Urothelium cell line (cell line): ENCODE results near the gene ELF4.

Source experiments
- DNase-seq: peaks from one replicate; pipeline ENCODE4 v3.0.0; 2011; ENCODE audit warnings: low spot score, mixed read lengths
- FAIRE-seq: peaks from 2 replicates; lab custom pipeline; 2011; peaks lifted over from hg19 to GRCh38; lab: Jason Lieb, UNC

ELF4 gene

DNA sequence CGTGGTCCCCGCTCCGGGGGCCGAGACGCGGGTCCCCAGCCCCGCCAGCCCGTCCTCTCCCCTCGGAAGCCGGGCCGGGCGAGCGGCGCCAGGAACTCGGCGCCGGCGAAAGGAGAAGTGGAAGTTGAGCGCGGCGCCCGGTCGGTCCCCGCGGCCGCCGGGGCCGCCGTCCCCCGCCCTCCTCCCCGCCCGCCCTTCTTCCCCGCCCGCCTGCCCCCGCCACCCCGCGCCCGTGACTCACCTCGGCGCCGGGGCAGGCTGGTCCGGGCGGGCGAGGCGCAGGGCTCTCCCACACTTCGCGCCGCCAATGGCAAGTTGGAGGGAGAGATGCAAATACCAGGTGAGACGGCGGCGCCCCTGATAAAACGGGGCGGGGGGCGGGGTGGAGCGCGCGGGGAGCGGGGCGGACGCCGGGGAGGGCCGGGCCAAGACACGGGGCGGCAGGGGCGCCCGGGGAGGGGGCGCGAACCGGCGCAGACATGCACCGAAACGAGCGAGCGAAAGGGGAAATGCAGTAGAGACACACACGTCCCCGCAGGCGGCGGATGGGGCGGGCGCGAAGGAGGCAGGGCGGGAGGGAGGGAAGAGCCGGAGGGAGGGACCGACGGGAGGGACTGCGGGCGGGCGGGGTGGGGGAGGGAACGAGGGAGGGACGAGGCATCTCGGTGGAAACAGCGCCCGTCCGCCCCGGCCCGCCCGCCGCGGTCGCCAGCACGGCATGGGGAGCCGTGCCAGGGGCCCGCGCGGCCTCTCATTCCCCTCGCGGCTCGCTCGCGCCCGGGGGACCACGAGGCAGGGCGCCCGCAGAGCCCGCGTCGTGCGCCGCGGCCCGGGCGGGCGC lies at the start of gene ELF4:
TSS of gene ELF4 (minus strand) at position 119 of the 841 bp plus-strand sequence. CDS start 29,167 bp downstream, outside the sequence.
- FAIRE-seq (no peak), DNase-seq (peak; percentile 59)

DNA sequence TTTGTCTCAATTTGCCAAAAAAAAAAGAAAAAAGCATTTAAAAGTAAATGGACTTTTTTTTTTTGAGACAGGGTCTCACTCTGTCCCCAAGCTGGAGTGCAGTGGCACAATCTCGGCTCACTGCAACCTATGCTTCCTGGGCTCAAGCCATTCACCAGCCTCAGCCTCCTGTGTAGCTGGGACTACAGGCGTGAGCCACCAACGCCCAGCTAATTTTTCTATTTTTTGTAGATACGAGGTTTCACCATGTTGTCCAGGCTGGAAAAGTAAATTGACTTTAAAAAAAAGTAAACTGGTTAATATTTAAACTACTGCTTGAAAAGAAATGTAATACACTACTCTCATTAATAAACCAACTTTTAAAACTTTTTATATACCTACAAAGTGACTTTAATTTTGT lies 49.5 kb upstream of the ELF4 start:
- DNase-seq (no peak), FAIRE-seq (no peak)

DNA sequence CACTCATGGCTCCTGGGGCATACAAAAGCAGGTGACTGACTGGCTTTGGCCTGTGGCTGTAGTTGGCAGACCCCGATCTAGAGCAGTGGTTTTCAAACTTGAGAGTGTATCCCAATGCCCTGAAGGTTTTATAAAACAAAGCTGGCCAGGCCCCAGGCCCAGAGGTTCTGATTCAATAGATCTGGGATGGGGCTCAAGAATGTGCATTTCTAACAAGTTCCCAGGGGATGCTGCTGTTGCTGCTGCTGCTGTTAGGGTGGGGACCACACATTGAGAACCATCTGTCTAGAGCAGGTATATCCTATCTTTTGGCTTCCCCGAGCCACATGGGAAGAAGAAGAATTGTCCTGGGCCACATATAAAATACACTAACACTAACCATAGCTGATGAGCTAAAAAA lies 48.0 kb upstream of the ELF4 start:
- DNase-seq, result no peak

DNA sequence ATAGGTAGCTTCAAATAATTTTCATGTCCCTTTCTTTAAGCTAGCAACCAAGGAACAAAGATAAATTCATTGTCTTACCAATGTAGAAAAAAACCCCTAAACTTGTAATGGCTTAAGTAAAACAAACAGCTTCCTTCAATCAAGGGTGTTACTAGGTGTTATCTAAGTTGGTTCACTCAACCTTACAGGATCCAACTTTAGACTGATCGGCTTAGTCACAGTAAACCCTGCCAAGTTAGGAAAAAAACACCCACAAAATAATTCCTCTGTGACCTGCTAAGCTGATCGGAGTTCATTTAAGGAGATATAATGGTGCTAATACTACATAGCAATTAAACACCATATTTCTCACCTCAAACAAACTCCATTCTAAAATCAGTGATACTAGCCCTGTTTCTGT lies 45.3 kb upstream of the ELF4 start:
- FAIRE-seq (no peak), DNase-seq (no peak)

More for the DNA sequence above, 48.0 kb upstream of the ELF4 start:
- no peak for FAIRE-seq

DNA sequence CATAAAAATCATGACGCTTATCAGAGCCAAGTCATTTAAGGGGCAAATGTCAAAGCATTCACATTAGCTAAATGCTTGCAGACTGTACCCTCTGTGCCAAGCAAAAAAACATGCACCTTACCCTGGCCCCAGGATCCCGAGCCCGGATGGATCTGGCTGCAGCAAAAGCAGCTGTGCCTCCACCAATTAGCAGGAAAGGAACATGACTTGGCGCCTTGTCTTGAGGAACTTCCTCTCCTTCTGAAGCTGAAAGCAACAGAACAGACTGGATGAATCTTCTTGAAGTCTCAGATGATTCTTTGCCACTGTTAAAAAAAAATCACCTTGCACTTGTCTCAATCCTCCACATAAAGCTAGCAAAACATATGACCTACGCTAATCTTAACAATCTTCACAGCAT lies 37.3 kb upstream of the ELF4 start:
- no peak for DNase-seq
- no peak for FAIRE-seq

DNA sequence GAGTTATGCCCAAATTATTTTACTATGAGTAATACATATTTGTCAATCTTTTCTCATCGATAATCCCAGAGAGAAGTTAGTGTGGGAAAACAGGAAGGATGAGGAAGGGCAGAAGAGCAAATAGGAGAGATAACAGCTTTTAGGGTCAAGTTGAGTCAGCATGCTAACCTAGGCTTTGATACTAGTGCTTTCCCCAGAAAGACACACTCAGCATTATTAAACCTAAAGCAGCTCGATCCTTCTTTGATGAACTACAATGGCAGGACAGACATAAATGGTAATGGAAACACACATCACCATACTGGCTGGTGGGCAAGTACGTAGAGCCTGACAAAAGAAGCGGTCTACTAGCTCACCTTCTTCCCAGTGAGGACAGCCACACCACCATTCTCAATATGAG lies 34.8 kb upstream of the ELF4 start:
- DNase-seq (no peak), FAIRE-seq (no peak)

DNA sequence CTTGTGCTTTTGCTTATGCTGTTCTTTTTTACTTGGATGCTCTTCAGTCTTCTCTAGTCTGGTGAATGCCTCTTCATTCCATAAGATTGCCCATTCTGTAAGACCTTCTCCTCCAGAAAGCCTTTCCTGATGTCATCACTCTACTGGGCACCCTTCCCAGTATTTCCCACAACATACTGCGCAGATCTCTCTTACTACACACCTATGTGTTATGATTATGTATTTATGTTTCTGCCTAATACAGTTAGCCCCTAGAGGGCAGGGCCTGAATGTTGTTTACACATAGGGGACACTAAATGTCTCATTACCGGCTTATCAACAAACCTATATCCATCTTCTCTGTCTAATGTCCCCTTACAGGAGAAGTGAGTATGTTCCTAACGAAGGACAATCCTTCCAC lies 34.2 kb upstream of the ELF4 start:
- DNase-seq (no peak), FAIRE-seq (no peak)

DNA sequence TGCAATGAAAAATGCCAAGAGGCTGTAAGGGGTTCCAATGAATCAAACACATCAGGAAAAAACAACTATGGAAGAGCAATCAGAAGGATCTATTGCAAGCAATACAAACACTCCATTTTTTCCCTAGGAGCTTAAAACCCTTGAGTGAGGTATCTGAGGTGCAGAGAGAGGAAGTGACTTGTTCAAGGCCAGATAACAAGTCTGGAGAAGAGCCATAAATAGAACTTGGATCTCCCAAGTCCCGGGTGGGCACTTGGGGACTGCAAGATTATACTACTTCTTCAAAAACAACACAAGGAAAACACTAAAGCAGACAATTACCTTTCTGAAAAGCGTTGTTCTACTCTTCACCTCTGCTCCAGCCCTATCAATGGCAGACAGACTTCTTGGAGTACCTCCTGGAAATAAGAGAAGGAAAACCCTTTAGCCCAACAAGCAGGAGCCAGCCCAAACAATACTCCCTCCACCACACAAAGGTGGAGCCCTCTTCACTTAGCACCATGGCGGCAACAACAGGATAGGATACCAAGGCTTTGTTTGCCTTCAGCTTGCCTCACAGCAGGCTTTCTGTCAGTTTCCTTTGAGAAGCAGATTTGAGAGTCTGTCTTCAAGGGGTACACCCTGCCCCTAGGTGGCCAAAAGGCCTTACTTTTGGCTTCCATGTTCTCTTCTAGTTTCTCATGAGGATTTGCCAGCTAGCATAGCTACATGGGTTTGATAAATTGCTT lies 29.3 kb upstream of the ELF4 start:
- DNase-seq (no peak), FAIRE-seq (no peak)

DNA sequence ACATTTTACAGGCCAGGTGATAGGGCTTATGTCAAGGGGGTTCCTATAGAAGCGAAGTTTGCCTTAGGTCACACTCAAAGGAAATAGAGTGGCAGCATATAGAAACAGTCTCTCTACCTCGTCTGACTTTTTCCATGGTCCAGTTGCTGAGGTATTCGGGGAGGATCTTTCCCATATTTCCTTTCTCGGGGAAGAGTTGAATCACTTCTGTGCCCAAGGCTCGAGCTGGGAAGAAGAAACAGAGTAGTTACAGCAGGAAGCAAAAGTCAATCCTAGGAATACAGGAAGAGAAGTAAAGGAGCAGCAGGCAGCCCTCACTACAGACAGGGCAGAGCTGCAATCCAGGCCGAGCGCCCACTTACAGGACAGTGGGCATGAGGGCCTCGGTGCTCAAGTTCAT lies 26.7 kb upstream of the ELF4 start:
- DNase-seq (no peak), FAIRE-seq (no peak)

DNA sequence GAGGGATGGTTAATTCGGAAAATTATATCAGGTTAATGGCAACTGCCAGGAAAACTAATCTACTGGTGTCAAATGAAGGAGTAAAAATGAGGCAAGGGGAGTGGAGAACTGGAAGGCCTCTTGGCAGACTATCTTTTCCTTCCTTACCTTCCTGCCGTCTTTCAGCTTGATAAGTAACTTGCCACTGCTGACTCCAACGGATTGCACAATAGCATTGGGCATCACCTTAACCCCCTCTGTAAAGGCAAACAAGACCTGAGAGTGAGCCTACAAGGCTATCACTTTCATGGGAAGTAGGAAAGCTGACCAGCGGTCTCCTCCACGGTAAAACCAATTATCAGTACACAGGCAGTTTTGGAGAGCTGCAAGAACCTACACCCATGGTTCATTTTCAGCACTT lies 26.2 kb upstream of the ELF4 start:
- no peak for DNase-seq
- FAIRE-seq, result no peak

DNA sequence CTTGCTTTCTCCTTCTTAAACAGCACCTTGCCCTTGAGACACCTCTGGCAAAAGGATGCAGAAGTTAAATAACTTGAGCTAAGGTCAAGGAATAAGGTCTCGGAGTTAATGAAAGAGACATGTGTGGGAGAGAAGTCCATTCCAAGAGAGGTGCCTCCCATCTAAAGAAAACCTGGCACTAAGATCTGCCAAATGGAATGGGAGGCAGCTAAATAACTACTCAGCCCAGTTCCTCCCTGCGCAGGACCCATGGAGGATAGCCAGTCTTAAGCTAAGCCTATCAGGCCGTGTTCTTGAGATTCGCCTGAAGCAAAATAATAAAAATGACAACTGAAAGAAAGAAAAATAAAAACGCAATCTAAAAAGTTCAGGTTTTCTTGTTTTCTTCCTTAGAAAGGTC lies 20.7 kb upstream of the ELF4 start:
- FAIRE-seq, result no peak
- no peak for DNase-seq

DNA sequence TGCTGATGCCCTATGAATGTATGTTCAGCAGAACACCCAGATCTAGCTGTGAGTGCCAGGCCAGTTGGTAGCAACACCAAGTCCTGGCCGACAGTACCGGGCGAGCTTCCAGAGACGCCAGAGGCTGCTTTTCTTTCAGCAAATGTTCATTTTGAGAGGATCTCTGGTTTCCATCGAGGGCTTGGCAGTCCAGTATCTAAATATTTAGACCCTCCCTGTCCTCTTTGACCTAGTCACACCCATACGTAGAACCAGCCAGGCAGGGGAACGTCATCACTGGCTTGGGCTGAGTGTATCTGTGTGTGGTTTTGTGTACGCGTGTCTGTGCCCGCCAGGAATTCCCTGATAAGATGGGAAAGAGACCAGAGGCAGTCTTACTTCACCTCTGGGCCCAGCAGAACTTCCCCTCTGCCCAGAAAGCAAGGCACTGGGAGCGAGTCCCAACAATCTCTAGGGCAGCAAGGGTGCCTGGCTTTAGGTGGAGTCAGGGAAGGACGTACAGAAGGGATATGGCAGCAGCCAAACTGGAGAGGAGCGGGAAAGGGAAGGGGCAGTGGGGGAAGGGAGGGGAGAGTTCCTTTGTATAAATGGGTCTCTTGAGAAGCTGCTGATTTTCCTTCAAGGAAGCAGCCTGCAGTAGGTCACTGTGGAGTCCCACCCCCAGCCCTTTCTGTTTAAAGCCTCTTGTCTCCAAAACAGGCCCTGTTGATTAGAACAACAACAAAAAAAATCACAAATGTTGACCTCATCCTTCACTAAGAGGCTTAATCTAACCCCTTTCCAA lies 15.0 kb upstream of the ELF4 start:
- DNase-seq (no peak), FAIRE-seq (no peak)

DNA sequence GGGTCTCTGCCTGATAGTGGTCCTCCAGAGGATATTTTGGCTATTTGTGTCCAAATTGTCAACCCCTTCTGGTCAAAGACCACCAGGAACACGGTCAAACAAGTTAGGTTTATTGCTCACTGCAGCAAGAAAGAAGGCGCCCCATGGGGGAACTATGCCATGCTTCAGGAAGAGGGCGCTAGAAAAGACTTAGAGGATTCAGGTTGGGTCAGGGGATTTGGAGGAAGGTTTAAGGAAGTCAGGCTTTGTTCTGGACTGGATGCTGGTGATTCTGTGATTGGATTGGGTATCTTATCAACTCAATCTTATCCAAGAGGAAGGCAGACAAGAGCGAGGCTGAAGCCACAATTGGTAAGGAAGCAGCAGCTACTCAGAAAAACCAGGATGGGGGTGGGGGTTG lies 14.3 kb upstream of the ELF4 start:
- no peak for FAIRE-seq
- DNase-seq, result no peak

DNA sequence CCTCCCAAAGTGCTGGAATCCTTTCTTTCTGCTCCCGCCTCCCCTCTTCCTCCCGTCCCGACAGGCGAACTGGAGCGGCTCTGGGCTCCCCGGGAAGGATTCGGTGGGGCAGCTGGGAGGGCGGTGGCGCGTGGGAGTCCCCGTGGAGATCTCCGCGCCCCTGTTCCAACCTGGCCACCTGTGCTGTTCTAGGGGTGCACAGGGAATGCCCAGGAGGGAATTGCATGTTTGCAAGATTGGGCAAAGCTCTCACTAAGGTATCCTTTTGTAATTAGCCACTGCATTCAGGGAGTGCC lies 11.2 kb upstream of the ELF4 start:
- DNase-seq, result no peak
- FAIRE-seq, result no peak

DNA sequence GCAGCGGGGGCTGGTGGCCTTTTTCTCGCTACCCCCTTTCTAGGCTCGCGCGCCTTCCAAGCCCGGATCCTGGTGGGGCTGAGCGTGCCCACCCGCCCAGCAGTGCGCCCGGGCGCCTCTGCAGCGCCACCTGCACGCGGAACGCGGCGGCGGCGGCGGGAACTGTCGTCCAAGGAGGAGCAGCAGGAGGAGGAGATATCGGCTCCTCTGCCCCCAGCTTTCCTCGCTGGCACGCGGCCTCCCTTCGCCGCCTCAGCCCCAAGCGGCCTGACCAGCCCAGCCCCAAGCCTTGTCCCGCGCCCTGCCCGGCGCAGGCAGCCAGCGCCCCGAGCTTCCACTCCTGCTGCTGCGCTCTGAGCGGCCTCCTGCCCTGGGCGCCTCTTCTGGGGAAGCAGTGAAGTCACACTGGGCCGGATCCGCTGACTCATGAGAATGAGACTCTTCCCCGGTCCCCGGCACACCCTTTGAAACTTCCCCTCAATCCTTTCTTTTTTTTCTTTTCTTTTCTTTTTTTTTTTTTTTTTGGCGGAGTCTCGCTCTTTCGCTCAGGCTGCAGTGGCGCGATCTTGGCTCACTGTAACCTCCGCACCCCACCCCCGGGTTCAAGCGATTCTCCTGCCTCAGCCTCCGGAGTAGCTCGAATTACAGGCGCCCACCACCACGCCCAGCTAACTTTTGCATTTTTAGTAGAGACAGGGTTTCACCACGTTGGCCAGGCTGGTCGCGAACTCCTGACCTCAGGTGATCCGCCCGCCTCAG lies 10.6 kb upstream of the ELF4 start:
- FAIRE-seq, result no peak
- DNase-seq, result peak; percentile 64

DNA sequence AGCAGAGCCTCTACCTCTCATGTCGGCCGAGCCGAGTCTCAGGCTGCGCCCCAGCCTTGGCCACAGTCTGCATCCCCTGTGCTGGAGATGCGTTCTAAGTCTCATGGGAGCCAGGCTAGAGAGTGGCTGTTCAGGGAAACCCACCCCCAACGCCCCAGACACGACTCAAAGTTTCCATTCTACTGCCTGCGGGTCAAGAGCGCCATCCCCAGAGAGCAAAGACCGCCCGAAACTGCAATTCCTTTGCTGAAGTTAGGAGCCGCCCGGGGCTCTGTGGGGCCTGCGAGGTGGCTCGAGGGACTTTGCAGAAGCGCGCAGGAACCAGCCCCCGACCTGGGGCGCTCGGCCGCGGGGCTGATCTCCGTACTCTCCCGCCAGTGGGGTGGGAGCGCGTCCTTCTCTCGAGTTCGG lies 10.0 kb upstream of the ELF4 start:
- no peak for FAIRE-seq
- no peak for DNase-seq

DNA sequence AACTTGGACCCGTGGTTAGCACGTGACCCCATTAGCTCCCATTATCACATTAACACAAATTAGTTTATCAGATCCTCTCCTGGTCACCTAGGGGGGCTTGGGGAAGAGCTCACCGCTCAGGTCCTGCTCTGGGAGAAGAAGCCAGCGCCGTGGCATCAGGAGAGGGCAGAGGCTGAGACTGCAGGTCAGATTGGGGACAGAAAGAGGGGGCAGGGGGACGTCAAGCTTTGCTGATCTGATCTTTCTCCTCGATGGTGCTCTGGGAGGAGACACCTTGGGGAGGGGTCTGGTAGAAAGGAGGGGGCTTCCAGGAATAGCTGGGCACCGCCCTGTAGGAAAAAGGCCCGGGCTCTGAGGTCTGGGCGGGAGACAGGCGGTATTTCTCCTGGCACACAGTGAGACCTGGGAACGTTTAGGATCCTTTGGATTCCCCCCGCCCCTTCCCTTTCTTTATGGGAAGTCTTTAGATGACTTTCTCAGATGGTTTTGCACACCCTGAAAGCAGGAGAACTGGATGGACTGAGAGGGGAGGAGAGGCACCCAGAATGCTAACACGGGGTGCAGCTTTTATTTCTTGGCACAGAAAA lies 9.1 kb upstream of the ELF4 start:
- DNase-seq, result no peak
- FAIRE-seq, result no peak

DNA sequence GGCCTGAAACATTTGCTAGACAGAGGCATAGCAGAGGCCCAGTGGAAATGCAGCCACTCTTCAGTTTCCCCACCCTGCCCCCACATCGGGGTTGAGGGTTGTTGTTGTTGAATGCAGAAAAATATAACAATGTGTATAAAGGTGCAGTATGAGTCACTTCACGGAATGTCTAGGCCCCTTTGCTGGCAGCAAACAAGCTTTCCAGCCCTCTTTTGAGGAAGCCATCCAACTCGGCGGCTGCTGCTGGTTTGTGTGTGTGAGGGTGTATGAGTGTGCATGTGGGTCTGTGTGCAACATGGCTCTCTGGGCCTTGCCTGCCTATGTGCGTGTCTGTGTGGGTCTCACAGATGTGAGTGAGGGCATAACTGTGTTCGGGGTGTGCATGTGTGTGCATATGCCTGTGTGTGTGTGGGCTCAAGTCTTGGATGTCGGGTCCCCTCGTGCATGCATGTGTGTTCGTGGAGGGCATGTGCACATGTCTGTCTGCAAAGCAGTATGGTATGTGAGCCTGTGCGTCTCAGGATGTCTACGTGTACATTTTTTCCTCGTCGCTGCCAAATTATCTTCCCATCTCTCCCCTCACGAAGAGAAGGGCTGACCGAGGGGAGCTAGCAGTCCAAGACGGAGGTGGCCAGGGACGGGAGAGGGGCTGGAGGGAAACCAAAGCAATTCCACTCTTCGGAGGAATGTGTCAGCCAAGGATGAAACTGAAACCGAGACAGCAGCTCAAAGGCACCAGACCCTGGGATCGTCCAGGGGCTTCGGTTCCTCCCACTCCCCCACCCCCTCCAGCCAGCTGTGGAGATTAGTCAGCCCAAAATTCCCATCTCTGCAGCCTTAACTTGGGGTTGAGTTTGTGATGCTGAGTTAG lies 8.4 kb upstream of the ELF4 start:
- no peak for FAIRE-seq
- peak; percentile 27 for DNase-seq

DNA sequence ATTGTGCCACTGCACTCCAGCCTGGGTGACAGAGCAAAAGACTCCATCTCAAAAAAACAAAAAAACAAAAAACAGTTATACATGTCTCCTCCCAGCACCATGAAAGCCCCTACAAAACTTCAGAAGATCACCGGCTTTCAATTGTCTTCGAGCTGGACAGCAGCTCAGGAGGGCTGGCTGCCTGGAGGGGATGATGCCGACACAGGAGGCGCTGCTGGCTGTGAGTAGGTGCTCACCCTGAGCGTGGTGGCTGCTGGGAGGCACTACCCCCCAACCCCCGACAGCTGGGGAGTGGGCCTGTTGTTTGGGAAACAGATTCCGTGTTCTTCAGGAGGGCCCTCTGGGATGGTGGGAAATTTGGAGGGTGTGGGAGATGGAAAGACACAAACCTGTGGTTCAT lies 6.9 kb upstream of the ELF4 start:
- no peak for DNase-seq
- FAIRE-seq, result no peak
